Measurements from ENCODE around the gene DMXL1.
"Not testable (repeated sequence)": the region's sequence is repeated elsewhere in the genome, so short reads cannot be mapped to it uniquely, and the experiment has no call there.

DMXL1 gene

GRCh38 chr5:119238265-119239118 is 167.6 kb downstream of the DMXL1 start:
- Histone ChIP-seq H3K9me3 (ENCODE audit: insufficient read depth, low read length) (no peaks in the 10 kb centered on the region), H3K4me3 (ENCODE audit: insufficient read length, low read depth) (no peak overlapping the region), H3K36me3 (ENCODE audit: insufficient read depth, insufficient read length, low read length) (peaks cover 3% of the 10 kb centered on the region), H3K9ac (ENCODE audit: insufficient read length, low read depth) (no peak overlapping the region), H3K4me1 (ENCODE audit: insufficient read depth, insufficient read length) (no peaks in the 10 kb centered on the region), H3K27me3 (ENCODE audit: insufficient read depth, insufficient read length) (no peaks in the 10 kb centered on the region)
- TF ChIP-seq SUZ12 (IDR thresholded peaks at IDR 0.05; ENCODE audit: extremely low read depth, insufficient read depth, insufficient read length): no peak
- TF ChIP-seq ZNF274 (IDR thresholded peaks at IDR 0.05; ENCODE audit: low read depth, low read length): no peak
- no peak for TF ChIP-seq YY1 (IDR thresholded peaks at IDR 0.05; ENCODE audit: insufficient read depth, insufficient read length)
- DNase-seq (ENCODE audit: low read depth, low spot score): no peak

DNA sequence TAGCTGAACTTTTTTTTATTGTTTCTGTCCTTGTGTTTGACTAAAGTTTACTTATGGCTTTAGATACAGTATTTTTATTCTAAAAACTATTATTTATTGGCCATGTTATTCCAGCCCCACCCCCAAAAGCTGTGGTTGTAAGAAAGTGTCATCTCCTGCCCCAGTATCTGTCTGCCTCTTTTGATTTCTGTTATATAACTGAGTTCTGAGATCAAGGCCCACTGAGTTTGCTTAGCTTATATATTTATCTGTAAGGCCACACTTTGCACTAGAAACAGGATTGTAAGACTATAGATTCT is 168.2 kb downstream of the DMXL1 start:
- Histone ChIP-seq H3K36me3 (ENCODE audit: insufficient read depth, insufficient read length, low read length) (peaks cover 3% of the 10 kb centered on the region), H3K9me3 (ENCODE audit: insufficient read depth, low read length) (no peaks in the 10 kb centered on the region), H3K4me1 (ENCODE audit: insufficient read depth, insufficient read length) (no peaks in the 10 kb centered on the region), H3K9ac (ENCODE audit: insufficient read length, low read depth) (no peak overlapping the region), H3K27me3 (ENCODE audit: insufficient read depth, insufficient read length) (no peaks in the 10 kb centered on the region), H3K4me3 (ENCODE audit: insufficient read length, low read depth) (no peak overlapping the region)
- DNase-seq (ENCODE audit: low read depth, low spot score): no peak
- no peak for TF ChIP-seq SUZ12 (IDR thresholded peaks at IDR 0.05; ENCODE audit: extremely low read depth, insufficient read depth, insufficient read length)
- TF ChIP-seq YY1 (IDR thresholded peaks at IDR 0.05; ENCODE audit: insufficient read depth, insufficient read length): no peak
- no peak for TF ChIP-seq ZNF274 (IDR thresholded peaks at IDR 0.05; ENCODE audit: low read depth, low read length)

- not testable (repeated sequence) for H3K4me3 ChIP-seq (ENCODE audit: insufficient read length, low read depth); H3K9me3 ChIP-seq (ENCODE audit: insufficient read depth, low read length); H3K27me3 ChIP-seq (ENCODE audit: insufficient read depth, insufficient read length); DNase-seq (ENCODE audit: low read depth, low spot score); H3K4me1 ChIP-seq (ENCODE audit: insufficient read depth, insufficient read length); H3K9ac ChIP-seq (ENCODE audit: insufficient read length, low read depth); H3K36me3 ChIP-seq (ENCODE audit: insufficient read depth, insufficient read length, low read length)
Measured at GRCh38 chr5:119239826-119240225, 168.9 kb downstream of the DMXL1 start.

GRCh38 chr5:119243888-119244287 is 173.0 kb downstream of the DMXL1 start:
- TF ChIP-seq SUZ12 (IDR thresholded peaks at IDR 0.05; ENCODE audit: extremely low read depth, insufficient read depth, insufficient read length) (no peak), YY1 (IDR thresholded peaks at IDR 0.05; ENCODE audit: insufficient read depth, insufficient read length) (no peak), ZNF274 (IDR thresholded peaks at IDR 0.05; ENCODE audit: low read depth, low read length) (no peak)
- no peaks in the 10 kb centered on the region for H3K4me1 ChIP-seq (ENCODE audit: insufficient read depth, insufficient read length)
- no peak for DNase-seq (ENCODE audit: low read depth, low spot score)
- H3K36me3 ChIP-seq (ENCODE audit: insufficient read depth, insufficient read length, low read length): no peaks in the 10 kb centered on the region
- H3K9me3 ChIP-seq (ENCODE audit: insufficient read depth, low read length): no peaks in the 10 kb centered on the region
- H3K9ac ChIP-seq (ENCODE audit: insufficient read length, low read depth): no peak overlapping the region
- H3K27me3 ChIP-seq (ENCODE audit: insufficient read depth, insufficient read length): no peaks in the 10 kb centered on the region
- H3K4me3 ChIP-seq (ENCODE audit: insufficient read length, low read depth): no peak overlapping the region

DNA sequence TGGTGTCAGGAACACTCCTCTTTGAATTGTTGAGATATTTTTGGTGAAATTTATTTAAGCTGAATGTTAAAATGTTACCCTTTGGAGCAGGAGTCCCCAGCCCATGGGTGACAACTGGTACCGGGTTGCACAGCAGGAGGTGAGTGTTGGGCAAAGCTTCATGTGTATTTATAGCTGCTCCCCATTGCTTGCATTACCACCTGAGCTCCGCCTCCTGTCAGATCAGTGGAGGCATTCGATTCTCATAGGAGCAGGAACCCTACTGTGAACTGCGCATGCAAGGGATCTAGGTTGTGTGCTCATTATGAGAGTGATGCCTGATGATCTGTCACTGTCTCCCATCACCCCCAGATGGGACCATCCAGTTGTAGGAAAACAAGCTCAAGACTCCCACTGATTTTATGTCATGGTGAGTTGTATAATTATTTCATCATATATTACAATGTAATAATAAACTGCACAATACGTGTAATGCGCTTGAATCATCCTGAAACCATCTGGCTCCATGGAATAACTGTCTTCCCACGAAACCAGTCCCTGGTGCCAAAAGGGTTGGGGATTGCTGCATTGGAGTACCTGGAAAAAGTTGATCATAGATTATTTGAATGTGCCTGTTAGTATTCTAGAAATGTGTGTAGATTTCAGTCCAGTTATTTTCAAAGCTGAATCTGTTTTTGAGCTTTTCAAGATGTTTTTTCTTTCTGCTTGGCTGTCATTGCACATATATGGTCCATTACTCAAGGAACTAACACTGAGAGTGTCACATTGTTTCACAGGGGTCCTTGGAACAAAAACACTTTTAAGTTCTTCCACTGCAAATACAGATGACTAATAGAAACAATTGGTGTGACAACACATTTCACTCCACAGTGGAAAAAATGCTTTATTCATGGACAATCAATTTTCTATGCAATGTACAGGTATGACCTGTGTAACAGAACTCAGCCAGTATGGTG is 180.3 kb downstream of the DMXL1 start:
- no peak overlapping the region for H3K4me3 ChIP-seq (ENCODE audit: insufficient read length, low read depth)
- no peaks in the 10 kb centered on the region for H3K4me1 ChIP-seq (ENCODE audit: insufficient read depth, insufficient read length)
- no peak overlapping the region for H3K9ac ChIP-seq (ENCODE audit: insufficient read length, low read depth)
- DNase-seq (ENCODE audit: low read depth, low spot score): no peak
- TF ChIP-seq ZNF274 (IDR thresholded peaks at IDR 0.05; ENCODE audit: low read depth, low read length) (no peak), YY1 (IDR thresholded peaks at IDR 0.05; ENCODE audit: insufficient read depth, insufficient read length) (no peak), SUZ12 (IDR thresholded peaks at IDR 0.05; ENCODE audit: extremely low read depth, insufficient read depth, insufficient read length) (no peak)
- H3K36me3 ChIP-seq (ENCODE audit: insufficient read depth, insufficient read length, low read length): no peaks in the 10 kb centered on the region
- no peaks in the 10 kb centered on the region; the same call in 1 of the 2 replicates for H3K9me3 ChIP-seq (ENCODE audit: insufficient read depth, low read length)
- no peaks in the 10 kb centered on the region for H3K27me3 ChIP-seq (ENCODE audit: insufficient read depth, insufficient read length)

- TF ChIP-seq ZNF274 (IDR thresholded peaks at IDR 0.05; ENCODE audit: low read depth, low read length) (no peak), YY1 (IDR thresholded peaks at IDR 0.05; ENCODE audit: insufficient read depth, insufficient read length) (no peak), SUZ12 (IDR thresholded peaks at IDR 0.05; ENCODE audit: extremely low read depth, insufficient read depth, insufficient read length) (no peak)
- Histone ChIP-seq H3K4me3 (ENCODE audit: insufficient read length, low read depth) (no peak overlapping the region), H3K9ac (ENCODE audit: insufficient read length, low read depth) (no peak overlapping the region), H3K4me1 (ENCODE audit: insufficient read depth, insufficient read length) (no peaks in the 10 kb centered on the region), H3K9me3 (ENCODE audit: insufficient read depth, low read length) (peaks cover 12% of the 10 kb centered on the region; the same call in 1 of the 2 replicates), H3K27me3 (ENCODE audit: insufficient read depth, insufficient read length) (no peaks in the 10 kb centered on the region), H3K36me3 (ENCODE audit: insufficient read depth, insufficient read length, low read length) (no peaks in the 10 kb centered on the region)
- DNase-seq (ENCODE audit: low read depth, low spot score): peak; percentile 36
Measured at GRCh38 chr5:119255571-119256356, 184.9 kb downstream of the DMXL1 start.

All from NT2/D1 (cell line).